GM06990 (cell line): ENCODE data around the gene LIG3.
A peak's percentile ranks its signal among the peaks of the same experiment; 100 is the strongest.
"Not testable (repeated sequence)": the region's sequence is repeated elsewhere in the genome, so short reads cannot be mapped to it uniquely, and the experiment has no call there.

Experiments used
- DNase-seq: peaks from one replicate; pipeline ENCODE4 v3.0.0-alpha.2; 2011; ENCODE audit not compliant: insufficient read length; ENCODE audit errors: extremely low read depth
- H3K27me3 ChIP-seq: replicated peaks from 2 replicates; pipeline ENCODE4 v1.6.0; 2011; ENCODE audit warnings: low read length; ENCODE audit not compliant: control insufficient read depth, insufficient read depth
- H3K36me3 ChIP-seq: 2 replicates; pipeline ENCODE4 v1.5.1; 2011; ENCODE audit warnings: low read length; ENCODE audit not compliant: control insufficient read depth, insufficient read depth
- H3K4me3 ChIP-seq: replicated peaks from 2 replicates; pipeline ENCODE4 v1.5.1; 2011; ENCODE audit warnings: low read depth, mild to moderate bottlenecking, control low read depth, low read length
- TF ChIP-seq, protein P1 (sequence below): IDR thresholded peaks from 2 replicates; pipeline ENCODE4 v1.5.1; 2011; ENCODE audit warnings: low read length, control low read depth, mild to moderate bottlenecking, inconsistent platforms; ENCODE audit not compliant: insufficient read depth, poor library complexity, severe bottlenecking

The LIG3 gene

DNA sequence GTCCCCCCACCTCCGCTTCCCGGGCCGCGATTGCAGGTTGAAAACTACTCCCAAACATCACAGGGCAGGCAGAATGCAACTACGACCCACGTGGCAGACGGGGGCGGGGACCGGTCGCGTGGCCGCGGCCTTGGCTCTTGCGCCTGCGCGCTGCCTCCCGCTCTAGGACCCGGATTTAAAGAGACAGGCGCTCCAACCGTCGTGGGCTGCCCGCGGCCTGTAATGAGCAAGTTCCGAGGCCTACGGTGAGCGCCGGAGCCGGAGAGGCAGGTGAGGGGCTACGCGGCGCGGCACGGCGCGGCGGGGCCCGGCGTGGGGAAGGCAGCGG, at the start of gene LIG3:
LIG3 (plus strand) TSS at position 160 of the 328 bp plus-strand sequence. CDS start 2,494 bp downstream, outside the sequence.
- TF ChIP-seq, protein P1, sequence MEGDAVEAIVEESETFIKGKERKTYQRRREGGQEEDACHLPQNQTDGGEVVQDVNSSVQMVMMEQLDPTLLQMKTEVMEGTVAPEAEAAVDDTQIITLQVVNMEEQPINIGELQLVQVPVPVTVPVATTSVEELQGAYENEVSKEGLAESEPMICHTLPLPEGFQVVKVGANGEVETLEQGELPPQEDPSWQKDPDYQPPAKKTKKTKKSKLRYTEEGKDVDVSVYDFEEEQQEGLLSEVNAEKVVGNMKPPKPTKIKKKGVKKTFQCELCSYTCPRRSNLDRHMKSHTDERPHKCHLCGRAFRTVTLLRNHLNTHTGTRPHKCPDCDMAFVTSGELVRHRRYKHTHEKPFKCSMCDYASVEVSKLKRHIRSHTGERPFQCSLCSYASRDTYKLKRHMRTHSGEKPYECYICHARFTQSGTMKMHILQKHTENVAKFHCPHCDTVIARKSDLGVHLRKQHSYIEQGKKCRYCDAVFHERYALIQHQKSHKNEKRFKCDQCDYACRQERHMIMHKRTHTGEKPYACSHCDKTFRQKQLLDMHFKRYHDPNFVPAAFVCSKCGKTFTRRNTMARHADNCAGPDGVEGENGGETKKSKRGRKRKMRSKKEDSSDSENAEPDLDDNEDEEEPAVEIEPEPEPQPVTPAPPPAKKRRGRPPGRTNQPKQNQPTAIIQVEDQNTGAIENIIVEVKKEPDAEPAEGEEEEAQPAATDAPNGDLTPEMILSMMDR, result no peak
- Histone ChIP-seq H3K27me3 (no peaks in the 10 kb centered on the region), H3K36me3 (no peaks in the 10 kb centered on the region), H3K4me3 (peak within 1 kb of the TSS; percentile 90)
- peak; percentile 95 for DNase-seq

DNA sequence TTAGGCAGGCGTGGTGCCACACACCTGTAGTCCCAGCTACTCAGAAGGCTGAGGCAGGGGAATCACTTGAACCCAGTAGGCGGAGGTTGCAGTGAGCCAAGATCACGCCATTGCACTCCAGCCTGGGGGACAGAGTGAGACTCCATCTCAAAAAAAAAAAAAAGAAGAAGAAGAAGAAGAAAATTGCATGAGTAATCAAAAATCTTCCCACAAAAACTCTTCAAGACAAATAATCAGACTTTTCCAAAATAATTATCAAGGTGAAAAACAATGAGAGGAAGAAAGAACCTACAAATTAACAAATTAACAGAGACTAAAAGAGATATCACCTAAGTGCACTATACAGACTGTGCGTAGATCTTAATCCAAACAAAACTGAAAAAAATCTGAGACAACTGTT, 29.5 kb upstream of the LIG3 start:
- not testable (repeated sequence) for H3K27me3 ChIP-seq, H3K4me3 ChIP-seq, H3K36me3 ChIP-seq, DNase-seq

DNA sequence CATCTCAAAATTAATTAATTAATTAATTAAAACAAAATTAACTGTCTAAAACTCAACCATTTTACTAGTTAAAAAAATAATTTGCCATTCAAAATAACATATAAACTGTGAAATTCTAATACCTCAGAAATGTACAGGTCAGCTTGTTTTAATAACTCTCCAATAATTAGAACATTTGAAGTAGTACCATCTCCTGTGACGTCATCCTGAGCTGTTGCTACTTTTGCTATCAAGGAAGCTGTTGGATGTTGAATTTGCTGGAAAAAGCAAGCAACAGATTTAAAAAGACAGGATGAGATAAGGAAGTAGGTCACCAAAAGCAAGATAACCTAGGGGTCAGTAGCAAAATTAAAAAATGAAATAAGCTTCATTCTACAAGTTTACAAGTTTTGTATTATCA, 21.9 kb upstream of the LIG3 start:
- no peak for DNase-seq
- H3K4me3 ChIP-seq, result no peak overlapping the region
- H3K27me3 ChIP-seq, result no peaks in the 10 kb centered on the region
- TF ChIP-seq, protein P1, result no peak
- no peaks in the 10 kb centered on the region for H3K36me3 ChIP-seq

DNA sequence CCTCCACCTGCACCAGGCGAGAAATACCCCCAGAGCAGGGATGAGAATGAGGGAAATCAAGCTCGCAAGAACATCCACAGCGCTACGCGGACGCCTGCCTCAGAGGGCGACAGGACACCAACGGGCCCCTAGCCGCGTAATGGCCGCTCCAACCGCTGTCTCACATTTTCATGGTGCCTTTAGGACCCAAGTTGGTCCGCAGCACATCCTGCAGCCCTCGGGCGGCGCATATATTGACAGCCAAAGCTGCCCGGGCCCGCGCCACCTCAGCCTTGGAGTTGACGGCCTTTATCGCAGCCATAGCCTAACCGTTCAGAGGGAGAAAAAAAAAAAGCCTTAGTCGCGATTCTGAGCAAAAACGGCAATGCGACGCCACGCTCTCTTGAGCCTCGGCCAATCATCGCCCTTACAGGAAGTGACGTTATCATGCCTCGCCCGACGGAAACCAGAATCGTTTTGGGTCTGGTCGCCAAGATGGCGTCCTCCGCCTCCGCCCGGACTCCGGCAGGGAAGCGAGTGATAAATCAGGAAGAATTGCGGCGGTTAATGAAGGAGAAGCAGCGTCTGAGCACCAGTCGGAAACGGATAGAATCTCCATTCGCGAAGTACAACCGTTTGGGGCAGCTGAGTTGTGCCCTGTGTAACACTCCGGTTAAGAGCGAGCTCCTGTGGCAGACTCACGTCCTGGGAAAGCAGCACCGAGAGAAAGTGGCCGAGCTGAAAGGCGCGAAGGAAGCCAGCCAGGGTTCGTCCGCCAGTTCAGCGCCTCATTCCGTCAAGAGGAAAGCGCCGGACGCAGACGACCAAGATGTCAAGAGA, 19.0 kb upstream of the LIG3 start, which contains the start of the genes CCT6B and ZNF830:
CCT6B (minus strand) TSS at position 368 of the 819 bp plus-strand sequence; CDS start at position 301, 67 bp downstream.
ZNF830 (plus strand) TSS at position 448 of the 819 bp plus-strand sequence; CDS start at position 475, 27 bp downstream.
- no peaks in the 10 kb centered on the region for H3K27me3 ChIP-seq
- H3K4me3 ChIP-seq, result peak within 1 kb of the TSS; percentile 100
- TF ChIP-seq, protein P1, result no peak
- peak; percentile 87 for DNase-seq
- peaks cover 1% of the 10 kb centered on the region; the same call in 1 of the 2 replicates for H3K36me3 ChIP-seq

DNA sequence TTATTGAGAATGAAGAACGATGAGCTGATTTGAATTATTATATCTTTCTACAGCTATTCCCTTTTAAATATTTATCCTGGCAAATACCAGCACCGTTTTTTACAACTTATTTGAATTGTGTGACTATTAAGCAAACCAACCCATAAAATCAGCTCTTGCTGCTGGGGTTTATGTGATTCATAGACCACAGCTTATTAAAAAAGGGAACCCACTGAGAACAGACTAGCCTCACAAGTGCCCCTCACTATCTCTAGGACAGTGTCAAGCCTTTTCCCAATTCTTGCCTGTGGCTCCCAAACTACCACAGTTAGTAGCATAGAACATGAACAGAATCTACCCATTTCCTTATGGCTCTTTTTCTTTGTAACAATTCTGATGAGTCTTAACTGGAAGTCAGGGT, 6.1 kb upstream of the LIG3 start:
- TF ChIP-seq, protein P1, result no peak
- Histone ChIP-seq H3K36me3 (no peaks in the 10 kb centered on the region), H3K27me3 (no peaks in the 10 kb centered on the region), H3K4me3 (no peak overlapping the region)
- DNase-seq, result no peak
